ENCODE results near the gene UBA1.
"Not testable (repeated sequence)": the region's sequence is repeated elsewhere in the genome, so short reads cannot be mapped to it uniquely, and the experiment has no call there.

GRCh38 chrX:47257620-47258019, 64.0 kb downstream of the UBA1 start:
- TF ChIP-seq, protein P1, sequence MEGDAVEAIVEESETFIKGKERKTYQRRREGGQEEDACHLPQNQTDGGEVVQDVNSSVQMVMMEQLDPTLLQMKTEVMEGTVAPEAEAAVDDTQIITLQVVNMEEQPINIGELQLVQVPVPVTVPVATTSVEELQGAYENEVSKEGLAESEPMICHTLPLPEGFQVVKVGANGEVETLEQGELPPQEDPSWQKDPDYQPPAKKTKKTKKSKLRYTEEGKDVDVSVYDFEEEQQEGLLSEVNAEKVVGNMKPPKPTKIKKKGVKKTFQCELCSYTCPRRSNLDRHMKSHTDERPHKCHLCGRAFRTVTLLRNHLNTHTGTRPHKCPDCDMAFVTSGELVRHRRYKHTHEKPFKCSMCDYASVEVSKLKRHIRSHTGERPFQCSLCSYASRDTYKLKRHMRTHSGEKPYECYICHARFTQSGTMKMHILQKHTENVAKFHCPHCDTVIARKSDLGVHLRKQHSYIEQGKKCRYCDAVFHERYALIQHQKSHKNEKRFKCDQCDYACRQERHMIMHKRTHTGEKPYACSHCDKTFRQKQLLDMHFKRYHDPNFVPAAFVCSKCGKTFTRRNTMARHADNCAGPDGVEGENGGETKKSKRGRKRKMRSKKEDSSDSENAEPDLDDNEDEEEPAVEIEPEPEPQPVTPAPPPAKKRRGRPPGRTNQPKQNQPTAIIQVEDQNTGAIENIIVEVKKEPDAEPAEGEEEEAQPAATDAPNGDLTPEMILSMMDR (conservative IDR thresholded peaks at IDR 0.05; ENCODE audit: low read length) = not testable (repeated sequence)
- not testable (repeated sequence) for TF ChIP-seq EZH2phosphoT487 (IDR thresholded peaks at IDR 0.05; ENCODE audit: borderline replicate concordance)
